Putamen (tissue), 1 donor: ENCODE measurements around the gene HPSE.
A peak's percentile ranks its signal among the peaks of the same experiment; 100 is the strongest.

ENCODE experiments used
- DNase-seq: peaks from one replicate; pipeline ENCODE4 v3.0.0-alpha.2; 2016; ENCODE audit warnings: low spot score

The HPSE gene

DNA sequence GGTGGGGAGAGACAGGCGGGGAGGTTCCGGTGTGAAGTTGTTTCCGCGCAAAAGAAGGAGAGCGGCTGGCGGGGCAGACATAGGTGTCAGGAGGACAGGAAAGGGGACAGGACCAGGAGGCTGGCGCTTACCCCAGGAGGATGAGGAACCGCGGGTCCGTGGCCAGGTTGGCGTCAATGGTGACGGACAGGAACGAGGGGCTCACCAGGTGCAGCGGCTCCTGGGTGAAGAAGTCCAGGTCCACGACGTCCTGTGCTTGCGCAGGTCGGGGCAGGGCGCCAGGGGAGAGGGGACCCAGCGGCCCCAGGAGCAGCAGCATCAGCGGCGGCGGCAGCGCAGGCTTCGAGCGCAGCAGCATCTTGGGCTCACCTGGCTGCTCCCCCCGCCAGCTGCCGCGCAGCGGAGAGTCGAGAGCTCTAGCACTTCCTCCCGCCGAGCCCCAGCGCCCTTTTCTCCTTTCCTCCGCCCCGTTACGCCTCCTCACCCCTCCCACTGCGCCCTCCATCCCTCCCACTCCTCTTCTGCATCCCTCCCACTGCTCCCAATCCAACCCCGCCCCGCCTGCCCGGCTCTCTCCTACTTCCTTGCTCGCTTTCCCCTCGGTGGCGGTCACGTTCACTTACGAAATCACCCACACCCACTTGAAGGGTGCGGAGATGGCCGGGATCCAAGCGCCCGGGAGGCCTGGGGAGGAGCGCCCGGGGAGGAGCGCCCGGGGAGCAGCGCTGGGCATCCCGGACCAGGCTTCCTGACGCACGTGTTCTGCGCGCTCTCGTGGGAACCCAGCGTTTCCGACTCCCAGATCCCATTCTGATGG is at the start of gene HPSE:
HPSE (minus strand) TSS at position 424 of the 817 bp plus-strand sequence; CDS start at position 358, 66 bp downstream.
- DNase-seq = peak; percentile 17

DNA sequence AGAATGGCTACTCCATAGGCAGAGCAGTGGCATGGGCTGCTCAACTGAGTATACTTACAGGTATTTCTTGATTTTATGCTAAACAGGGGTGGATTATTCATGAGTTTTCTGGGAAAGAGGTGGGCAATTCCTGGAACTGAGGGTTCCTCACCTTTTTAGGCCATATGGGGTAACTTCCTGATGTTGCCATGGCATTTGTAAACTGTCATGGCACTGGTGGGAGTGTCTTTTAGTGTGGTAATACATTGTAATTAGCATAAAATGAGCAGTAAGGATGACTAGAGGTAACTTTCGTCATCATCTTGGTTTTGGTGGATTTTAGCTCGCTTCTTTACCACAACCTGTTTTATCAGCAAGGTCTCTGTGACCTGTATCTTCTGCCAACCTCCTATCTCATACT is 48.2 kb upstream of the HPSE start:
- DNase-seq = no peak

DNA sequence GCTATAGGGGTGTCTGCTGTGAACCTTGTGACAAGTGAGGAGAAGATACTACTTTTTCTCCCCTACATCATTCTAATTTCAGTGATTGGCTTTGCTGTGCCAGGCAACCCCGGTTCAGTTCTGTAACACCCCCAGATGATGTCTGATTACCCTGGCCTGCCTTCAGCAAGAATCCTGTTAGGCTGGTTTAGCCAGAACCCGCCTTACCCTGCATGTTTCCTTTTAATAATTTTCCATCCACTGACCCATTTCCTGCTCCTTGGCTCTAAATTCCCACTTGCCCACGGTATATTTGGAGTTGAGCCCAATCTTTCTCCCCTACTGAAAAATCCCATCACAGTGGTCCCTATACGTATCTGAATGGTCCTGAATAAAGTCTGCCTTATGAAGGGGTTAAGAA is 46.5 kb upstream of the HPSE start:
- DNase-seq = no peak

DNA sequence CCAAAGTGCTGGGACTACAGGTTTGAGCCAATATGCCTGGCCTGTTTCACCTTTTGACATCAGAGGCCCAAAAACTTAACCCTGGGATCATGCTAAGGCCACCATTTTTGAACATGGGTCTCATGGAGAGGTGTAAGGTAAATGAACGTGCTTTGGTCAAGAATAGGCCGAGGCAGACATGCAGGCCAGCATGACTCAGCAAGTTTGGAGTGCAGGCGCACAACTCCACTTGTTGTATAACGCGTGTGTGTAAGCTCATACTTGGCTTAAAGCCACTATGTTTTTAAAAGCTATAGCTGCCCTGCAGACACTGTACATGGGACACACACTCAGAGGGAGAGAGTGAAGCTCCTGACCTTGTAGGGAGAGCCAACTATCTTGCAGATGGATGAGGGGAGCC is 43.8 kb upstream of the HPSE start:
- no peak for DNase-seq

DNA sequence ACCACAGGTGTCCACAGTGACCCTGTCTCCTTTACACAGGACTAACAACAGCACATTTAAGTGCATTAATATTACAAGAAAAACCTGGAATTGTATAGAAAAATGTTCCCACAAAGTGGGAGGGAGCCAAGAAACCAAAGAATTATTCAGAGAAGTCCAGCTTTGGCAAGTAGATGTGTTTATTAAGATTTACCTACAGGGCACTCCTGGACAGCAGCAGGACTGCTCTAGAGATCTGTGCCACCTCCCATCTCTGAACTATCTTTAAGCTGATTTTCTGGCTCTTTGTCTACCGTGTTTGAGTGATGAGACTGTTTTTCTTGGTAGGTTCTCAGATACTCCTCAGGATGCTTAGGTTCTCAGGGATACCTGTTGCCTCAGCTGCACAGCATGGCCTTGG is 38.3 kb upstream of the HPSE start:
- DNase-seq = no peak

DNA sequence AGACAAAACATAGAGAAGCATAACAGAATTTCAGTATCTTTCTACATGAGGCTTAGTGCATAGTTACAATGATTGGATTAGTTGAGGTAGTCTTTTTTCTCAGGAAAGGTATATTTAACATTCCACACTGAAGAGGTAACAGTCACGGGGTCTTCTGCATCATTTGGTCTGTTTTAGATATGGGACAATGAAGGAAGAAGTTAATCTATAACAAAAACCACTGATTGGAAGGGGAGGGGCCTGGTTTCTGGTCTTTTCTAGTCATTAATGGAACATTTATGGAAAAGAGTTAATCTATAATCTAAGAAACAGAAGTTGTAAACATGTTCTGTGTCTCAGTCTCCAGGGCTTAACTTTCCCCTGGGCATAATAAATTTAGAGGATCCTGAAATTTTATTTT is 37.3 kb upstream of the HPSE start:
- DNase-seq = no peak

DNA sequence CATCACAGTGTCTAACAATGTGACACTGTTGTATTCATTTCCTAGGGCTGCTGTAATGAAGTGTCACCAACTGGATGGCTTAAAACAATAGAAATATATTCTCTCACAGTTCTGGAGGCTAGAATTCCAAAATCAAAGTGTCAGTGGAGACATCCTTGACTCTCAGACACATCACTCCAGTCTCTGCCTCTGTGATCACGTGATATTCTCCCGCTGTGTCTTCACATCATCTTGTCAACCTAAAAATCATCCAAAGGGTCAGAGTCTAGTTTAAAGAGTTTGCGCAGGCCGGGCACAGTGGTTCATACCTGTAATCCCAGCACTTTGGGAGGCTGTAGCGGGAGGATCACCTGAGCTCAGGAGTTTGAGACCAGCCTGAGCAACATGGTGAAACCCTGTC is 36.6 kb upstream of the HPSE start:
- no peak for DNase-seq

DNA sequence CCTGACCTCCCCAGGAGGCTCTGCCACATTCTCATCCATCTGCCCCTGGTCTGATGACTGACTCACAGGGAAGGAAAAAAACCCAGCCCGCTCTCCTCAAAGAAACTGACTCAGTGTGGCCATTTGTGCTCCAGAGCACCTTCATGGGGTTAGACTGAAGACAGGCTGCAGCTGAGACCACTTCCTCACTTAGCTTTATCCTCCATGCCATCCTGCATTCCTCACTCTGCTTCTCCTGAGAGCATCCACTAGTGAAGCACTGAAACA is 35.9 kb upstream of the HPSE start:
- DNase-seq = no peak

DNA sequence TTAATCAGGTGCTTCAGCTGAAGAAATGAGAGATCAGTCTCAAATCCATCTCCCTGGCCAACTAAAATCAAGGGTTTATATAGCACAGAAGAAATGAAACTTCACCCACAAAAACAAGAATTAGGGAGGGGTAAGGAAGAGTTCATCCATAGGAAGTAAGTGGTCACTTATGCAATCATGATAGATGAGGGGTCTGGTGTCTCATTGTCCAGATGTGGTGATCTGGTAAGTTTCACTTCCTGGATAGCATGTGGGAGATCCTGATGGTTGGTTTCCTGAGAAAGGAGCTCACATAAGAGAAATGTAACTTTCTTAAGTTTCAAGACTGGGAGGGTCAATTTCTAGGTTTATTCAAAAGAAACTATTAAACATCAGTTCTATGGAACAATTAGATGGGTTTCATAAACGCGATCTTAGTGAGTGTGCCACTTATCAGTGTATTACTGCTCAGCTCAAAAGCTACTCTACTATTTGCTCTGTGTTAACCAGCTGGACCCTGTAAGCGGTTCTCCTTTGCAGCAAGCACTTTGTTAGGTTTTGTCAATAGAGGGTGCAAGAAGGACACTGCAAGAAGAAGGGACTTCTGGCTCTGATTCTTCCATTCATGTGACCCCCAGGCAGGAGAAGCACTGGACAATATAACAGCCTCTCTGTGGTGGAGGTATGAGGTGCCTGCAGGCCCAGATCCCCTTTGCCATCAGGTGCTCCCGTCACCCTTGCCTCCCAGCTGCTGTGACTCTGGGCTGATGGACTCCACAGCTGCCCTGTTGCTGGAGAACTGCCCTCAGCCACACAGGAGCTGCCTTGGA is 35.4 kb upstream of the HPSE start:
- peak; percentile 13 for DNase-seq

DNA sequence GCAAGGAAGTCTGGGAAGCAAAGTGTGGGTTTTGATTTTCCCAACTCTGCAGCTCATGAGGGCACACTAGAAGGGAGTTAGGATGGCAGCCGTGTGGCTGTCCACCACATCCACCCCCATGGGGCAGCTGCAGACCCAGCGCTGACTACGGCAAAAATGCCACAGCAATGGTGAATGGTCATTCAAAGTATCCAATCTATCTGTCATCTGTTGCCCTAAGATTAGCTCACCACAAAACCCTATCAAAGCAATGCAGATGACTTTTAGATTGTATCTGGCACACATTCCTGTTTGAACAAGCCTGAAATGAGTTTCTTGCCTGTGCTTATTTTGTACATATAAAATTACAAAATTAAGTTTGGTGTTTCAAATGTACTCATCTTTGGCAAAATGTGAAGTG is 29.7 kb upstream of the HPSE start:
- DNase-seq = no peak

DNA sequence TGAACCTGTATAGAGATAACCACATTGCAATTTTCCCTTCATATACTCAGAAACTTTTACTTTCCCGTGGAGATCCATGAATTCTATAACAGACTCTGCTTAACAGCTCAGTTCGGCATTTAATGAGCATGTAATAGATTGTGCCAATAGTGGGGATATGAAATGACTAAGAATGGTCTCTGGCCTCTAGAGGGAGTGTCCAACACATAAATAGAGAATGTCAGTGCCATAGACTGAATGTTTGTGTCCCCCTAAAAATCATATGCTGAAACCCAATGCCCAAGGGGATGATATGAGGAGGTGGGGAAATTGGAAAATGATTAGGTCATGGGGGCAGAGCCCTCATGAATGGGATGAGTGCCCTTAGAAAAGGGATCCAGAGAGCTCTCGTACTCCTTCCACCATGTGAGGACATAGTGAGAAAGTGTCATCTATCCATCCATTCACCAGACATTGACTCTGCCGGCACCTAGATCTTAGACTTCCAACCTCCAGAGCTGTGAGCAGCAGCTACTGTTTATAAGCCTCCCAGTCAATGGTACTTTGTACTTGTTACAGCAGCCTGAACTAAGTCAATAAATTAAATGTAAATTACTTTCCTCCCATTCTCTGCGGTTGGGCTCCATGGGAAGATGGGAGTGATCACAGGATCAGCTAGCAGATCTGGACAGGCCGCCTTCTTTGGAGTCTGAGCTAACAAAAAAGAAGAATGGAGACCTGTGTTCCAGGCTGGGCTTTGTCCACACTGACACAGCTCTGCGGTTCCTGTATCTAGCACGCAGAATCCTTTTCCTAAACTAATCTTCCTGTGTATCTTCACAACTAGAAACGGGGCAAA is 28.1 kb upstream of the HPSE start:
- no peak for DNase-seq

DNA sequence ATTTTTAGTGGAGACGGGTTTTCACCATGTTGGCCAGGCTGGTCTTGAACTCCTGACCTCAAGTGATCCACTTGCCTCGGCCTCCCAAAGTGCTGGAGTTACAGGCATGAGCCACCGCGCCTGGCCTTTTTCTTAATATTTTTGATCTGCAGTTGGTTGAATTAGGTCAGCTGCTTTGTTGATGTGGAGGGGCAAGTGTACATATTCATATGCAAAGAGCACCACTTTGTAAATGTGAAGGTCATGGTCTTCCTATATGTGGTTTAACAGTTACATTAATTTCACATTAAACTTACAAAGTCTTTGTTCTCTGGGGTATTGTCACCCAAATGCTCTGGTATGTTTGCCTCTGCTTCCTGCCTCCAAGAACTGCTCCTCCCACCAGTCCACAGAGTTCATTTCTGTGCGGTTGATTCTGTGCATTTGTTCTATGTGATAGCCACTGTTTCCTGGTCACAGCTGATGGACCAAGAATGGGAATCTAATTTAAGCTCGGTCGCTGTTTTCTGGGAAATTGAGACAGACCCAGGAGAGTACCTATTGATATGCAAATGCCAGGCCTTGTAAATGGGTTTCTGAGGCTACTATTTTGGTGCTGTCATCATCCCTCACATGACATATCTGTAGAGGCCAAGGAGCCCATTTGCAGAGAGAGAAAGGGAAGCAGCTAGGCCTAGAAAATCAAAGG is 26.9 kb upstream of the HPSE start:
- no peak for DNase-seq

DNA sequence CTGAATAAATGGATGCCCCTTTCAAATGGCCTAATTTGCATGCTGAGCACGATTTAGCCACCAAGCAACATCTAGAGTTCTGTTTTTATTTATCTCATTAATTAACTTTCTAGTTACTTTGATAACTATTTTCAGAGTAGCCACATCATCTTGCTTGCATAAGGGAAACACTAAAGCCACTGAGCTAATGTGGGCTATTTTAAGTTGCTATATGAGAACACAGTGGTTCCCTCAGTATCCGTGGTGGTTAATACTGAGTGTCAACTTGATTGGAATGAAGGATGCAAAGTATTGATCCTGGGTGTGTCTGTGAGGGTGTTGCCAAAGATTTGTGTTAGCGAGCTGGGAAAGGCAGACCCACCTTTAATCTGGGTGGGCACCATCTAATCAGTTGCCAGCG is 25.4 kb upstream of the HPSE start:
- no peak for DNase-seq

DNA sequence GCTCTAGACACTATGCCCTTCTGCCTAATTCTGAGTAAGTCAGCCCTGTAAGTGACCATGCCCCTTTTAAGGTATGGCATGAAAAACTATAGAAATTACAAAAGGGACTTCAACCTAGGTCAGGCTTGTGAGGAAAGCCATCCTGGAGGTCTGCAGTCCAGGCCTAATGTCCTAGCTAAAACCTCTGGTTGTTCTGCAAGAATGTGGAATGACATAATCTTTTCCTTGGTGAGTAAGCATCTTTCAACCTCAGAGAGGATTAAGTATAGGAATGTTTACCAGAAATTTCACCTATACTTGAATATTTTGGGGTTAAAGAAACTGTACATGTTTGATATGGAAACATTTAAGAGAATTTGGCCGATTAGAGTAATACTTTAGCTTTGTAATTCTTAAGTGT is 23.8 kb upstream of the HPSE start:
- DNase-seq = no peak

DNA sequence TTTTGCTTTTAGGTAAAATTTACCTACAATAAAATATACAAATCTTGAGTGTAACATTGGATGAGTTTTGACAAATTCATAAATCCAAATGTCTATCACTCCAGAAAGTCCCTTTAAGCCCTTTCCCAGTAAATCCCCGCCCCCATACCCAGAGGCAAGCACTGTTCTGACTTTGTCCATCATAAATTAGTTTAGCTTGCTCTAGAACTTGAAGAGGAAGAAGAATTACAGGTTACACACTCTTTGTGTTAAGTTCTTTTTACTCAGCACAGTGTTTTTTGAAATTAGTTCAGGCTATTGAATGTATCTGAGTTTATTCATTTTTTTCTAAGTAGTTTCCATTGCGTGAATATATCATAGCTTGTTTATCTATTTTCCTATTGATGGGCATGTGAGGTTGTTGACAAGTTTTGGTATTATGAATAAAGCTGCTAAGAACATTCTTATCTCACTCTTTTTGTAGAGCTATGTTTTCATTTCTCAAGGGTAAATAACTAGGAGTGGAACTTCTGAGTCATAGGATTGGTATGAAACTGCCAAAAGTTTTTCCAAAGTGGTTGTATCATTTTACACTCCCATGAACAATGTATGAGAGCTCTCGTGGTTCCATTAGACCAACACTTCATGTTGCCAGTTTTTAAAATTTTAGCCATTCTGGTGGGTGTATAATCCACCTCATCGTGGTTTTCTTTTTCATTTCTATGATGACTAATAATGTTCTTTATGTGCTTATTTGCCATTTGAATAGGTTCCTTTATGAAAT is 22.4 kb upstream of the HPSE start:
- DNase-seq = no peak

DNA sequence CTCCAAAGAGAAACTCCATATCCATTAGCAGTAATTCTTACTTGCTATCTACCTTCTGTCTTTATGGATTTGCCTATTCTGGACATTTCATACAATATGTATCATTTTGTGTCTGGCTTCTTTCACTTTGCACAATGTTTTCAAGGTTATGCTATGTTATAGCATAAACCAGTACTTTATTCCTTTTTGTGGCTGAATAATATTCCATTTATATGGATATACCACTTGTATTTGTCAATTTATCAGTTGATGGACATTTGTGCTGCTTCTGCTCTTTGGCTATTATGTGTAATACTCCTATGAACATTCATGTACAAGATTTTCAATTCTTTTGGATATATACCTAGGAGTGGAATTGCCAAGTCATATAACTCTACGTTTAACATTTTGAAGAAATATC is 18.9 kb upstream of the HPSE start:
- DNase-seq = no peak

DNA sequence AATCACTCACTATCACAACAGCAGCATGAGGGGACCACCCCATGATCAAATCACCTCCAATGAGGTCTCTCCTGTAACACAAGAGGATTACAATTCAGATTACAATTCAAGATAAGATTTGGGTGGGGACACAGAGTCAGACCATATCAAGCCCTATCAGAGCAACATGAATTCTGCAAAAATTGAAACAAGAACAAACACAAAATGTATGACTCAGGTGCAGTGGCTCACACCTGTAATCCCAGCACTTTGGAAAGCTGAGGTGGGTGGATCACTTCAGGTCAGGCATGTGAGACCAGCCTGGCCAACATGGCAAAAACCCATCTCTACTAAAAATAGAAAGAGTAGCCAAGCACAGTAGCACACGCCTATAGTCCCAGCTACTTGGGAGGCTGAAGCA is 13.4 kb upstream of the HPSE start:
- no peak for DNase-seq

DNA sequence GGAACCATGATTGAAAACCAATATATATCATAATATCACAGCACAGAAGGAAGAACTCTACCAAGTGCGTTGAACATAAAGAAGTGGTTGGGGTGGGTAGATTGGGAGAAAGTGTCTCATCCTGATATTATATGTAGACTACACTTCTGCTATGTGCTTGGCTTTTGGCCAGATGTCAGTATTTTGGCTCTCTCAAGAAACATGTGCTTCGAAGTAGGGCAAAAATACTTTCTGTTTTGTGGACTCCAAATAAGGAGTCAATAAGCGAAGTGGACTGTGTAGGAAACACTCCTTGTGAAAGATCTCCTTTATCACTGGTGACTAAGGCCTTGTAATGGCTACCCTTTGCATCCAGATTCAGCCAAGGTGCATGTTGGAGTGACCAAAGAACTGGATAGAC is 7.8 kb upstream of the HPSE start:
- DNase-seq = no peak

DNA sequence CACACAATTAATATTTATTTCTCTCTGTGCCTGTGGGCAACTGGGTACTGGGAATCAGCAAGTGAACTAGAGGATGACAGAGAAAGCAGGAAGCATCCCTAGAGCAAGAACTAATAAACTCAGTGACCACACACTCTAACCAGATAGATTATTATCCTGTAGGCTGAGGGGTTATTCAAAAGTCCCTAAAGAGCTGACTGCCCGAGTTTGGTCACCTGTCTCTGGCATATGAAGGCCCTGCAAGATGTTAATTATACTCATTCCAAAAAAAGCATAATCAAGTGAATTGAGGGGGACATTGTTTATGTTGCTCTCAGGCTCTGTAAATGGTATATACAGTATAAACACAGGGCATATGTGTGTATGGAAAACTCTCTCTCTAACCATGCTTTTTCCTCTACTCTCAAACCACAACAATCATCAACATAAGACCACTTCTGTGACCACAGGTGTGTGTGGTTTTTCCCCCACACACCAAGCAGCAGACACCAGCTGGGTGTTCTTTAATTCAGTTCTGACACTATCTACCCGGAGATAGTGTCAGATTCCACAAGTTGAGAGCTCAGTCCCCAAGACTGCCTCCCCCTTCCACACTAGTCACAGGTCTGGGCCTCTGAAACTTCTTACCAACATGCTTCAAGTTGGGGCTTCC is 6.2 kb upstream of the HPSE start:
- no peak for DNase-seq

DNA sequence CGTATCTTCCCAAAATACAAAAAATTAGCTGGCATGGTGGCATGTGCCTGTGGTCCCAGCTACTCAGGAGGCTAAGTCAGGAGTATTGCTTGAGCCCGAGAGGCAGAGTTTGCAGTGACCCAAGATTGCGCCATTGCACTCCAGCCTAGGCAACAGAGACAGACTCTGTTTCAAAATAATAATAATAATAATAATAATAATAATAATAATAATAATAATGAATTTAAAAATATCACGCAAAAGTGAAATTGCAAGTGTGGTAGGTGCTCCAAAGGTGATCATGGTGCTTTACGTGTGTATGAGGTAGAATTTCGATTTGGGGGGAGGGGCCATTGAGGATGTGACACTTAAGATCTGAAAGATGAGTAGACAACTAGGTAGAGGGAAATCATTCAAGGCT is 4.9 kb upstream of the HPSE start:
- no peak for DNase-seq

DNA sequence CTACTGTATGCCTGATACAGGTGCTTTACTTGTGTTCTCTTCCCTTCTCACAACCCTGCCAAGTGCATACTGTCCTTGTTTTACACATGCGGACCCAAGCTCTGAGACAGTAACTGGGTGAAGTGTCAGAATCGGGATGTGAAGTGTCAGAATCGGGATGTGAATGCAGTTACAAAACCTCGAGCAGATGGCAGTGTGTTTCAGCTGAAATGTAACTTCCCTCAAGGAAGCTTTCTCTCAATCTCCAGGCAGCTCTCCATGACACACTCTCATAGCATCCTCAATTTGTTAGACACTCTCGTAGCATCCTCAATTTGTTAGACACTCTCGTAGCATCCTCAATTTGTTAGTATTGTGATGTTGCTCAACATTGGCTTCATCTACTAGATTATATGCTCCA is 1.1 kb upstream of the HPSE start:
- DNase-seq = peak; percentile 15
